WTC11 (cell line): Measurements from ENCODE around the gene PTGER1. TPM values are rescaled to one million over a fixed set of nuclear protein-coding genes. Genes with fewer than 3 reads are reported as not detected.

Experiments used
- ATAC-seq: fragments of 200-7000 bp; cut with Tn5 transposase; 2 replicates; pipeline ENCODE4 v1.10.0; 2021; ENCODE audit warnings: mild to moderate bottlenecking, moderate library complexity
- CTCF ChIA-PET: fragments of 300-600 bp; sonication (Branson Sonifier 250); formaldehyde crosslinking; loops from one replicate; lab custom pipeline; 2021; ENCODE audit warnings: antibody characterized with exemption; lab: Charles Lee
- POLR2A ChIA-PET: fragments of 350-600 bp; sonication (Branson Sonifier 250); formaldehyde crosslinking; loops from one replicate; lab custom pipeline; 2021; ENCODE audit warnings: antibody characterized with exemption; lab: Charles Lee
- DNase-seq: peaks from one replicate; pipeline ENCODE4 v3.0.0; 2021; ENCODE audit warnings: low spot score
- H3K27ac Mint-ChIP-seq: 2 replicates; pipeline ENCODE4 v1.8.0; 2021; ENCODE audit warnings: mixed read lengths
- H3K27me3 Mint-ChIP-seq: 2 replicates; pipeline ENCODE4 v1.8.0; 2021; ENCODE audit warnings: low read depth, mild to moderate bottlenecking, moderate library complexity, mixed read lengths
- H3K36me3 Mint-ChIP-seq: 2 replicates; pipeline ENCODE4 v1.8.0; 2021; ENCODE audit warnings: mixed read lengths
- H3K4me1 Mint-ChIP-seq: 2 replicates; pipeline ENCODE4 v1.8.0; 2022; ENCODE audit warnings: mixed read lengths
- H3K4me3 Mint-ChIP-seq: 2 replicates; pipeline ENCODE4 v1.8.0; 2021; ENCODE audit warnings: mild to moderate bottlenecking, moderate library complexity, mixed read lengths
- H3K9me3 Mint-ChIP-seq: 2 replicates; pipeline ENCODE4 v1.8.0; 2021; ENCODE audit warnings: mixed read lengths
- EMX1 ChIP-seq: fragments of 250-450 bp; sonication (Bioruptor Pico); IDR thresholded peaks from 2 replicates; pipeline ENCODE4 v1.8.0; 2021; ENCODE audit warnings: mild to moderate bottlenecking
- FOXK1 ChIP-seq: sonication (generic); formaldehyde crosslinking; IDR thresholded peaks from 2 replicates; pipeline ENCODE4 v1.8.0; 2022; ENCODE audit warnings: mild to moderate bottlenecking, moderate library complexity, missing genetic modification reagents
- FOXP1 ChIP-seq: sonication (generic); formaldehyde crosslinking; IDR thresholded peaks from 2 replicates; pipeline ENCODE4 v1.8.0; 2022; ENCODE audit warnings: missing genetic modification reagents, mild to moderate bottlenecking, moderate library complexity, borderline replicate concordance
- HMGA2 ChIP-seq: fragments of 250-450 bp; sonication (Bioruptor Pico); IDR thresholded peaks from 2 replicates; pipeline ENCODE4 v1.4.0; 2021; ENCODE audit warnings: mild to moderate bottlenecking, moderate library complexity
- IRF2 ChIP-seq: sonication (generic); formaldehyde crosslinking; IDR thresholded peaks from 2 replicates; pipeline ENCODE4 v1.8.0; 2022; ENCODE audit warnings: low read depth, missing genetic modification reagents, borderline replicate concordance
- KAT7 ChIP-seq: sonication (generic); formaldehyde crosslinking; IDR thresholded peaks from 2 replicates; pipeline ENCODE4 v1.8.1; 2023; ENCODE audit warnings: missing genetic modification reagents, mild to moderate bottlenecking, borderline replicate concordance
- NFYB ChIP-seq: sonication (generic); formaldehyde crosslinking; conservative IDR thresholded peaks from 2 replicates; pipeline ENCODE4 v1.8.0; 2022; ENCODE audit warnings: low read depth, missing genetic modification reagents
- NR1H2 ChIP-seq: sonication (generic); formaldehyde crosslinking; IDR thresholded peaks from 2 replicates; pipeline ENCODE4 v1.9.0; 2021; ENCODE audit warnings: mild to moderate bottlenecking, moderate library complexity, missing genetic modification reagents
- SMAD4 ChIP-seq: sonication (generic); formaldehyde crosslinking; IDR thresholded peaks from 2 replicates; pipeline ENCODE4 v1.8.0; 2022; ENCODE audit warnings: mild to moderate bottlenecking, missing genetic modification reagents
- TP53 ChIP-seq: sonication (generic); formaldehyde crosslinking; IDR thresholded peaks from 2 replicates; pipeline ENCODE4 v1.8.1; 2023; ENCODE audit warnings: mild to moderate bottlenecking, missing genetic modification reagents
- ZNF121 ChIP-seq: sonication (generic); formaldehyde crosslinking; IDR thresholded peaks from 2 replicates; pipeline ENCODE4 v1.8.0; 2023; ENCODE audit warnings: missing genetic modification reagents
- ZNF232 ChIP-seq: sonication (generic); formaldehyde crosslinking; IDR thresholded peaks from 2 replicates; pipeline ENCODE4 v1.8.0; 2022; ENCODE audit warnings: mild to moderate bottlenecking, missing genetic modification reagents
- ZNF671 ChIP-seq: fragments of 250-450 bp; sonication (Bioruptor Pico); IDR thresholded peaks from 2 replicates; pipeline ENCODE4 v1.8.0; 2021; ENCODE audit warnings: mild to moderate bottlenecking
- total RNA-seq: library from RNA; stranded (reverse); gene quantifications from 3 replicates; pipeline ENCODE4 v1.2.3, GENCODE V29; 2021
- TF ChIP-seq, protein P1 (sequence below): sonication (generic); formaldehyde crosslinking; IDR thresholded peaks from 2 replicates; pipeline ENCODE4 v1.8.1; 2022; ENCODE audit warnings: missing genetic modification reagents, borderline replicate concordance
- TF ChIP-seq, protein P2 (sequence below): sonication (generic); formaldehyde crosslinking; IDR thresholded peaks from 2 replicates; pipeline ENCODE4 v1.8.0; 2022; ENCODE audit warnings: missing genetic modification reagents
- TF ChIP-seq, protein P3 (sequence below): sonication (generic); formaldehyde crosslinking; IDR thresholded peaks from 2 replicates; pipeline ENCODE4 v1.8.1; 2022; ENCODE audit warnings: mild to moderate bottlenecking, missing genetic modification reagents, moderate library complexity, borderline replicate concordance
- TF ChIP-seq, protein P4 (sequence below): sonication (generic); formaldehyde crosslinking; IDR thresholded peaks from 2 replicates; pipeline ENCODE4 v1.8.0; 2022; ENCODE audit warnings: mild to moderate bottlenecking, missing genetic modification reagents
- TF ChIP-seq, protein P5 (sequence below): sonication (generic); formaldehyde crosslinking; IDR thresholded peaks from 2 replicates; pipeline ENCODE4 v1.8.1; 2022; ENCODE audit warnings: low read depth, missing genetic modification reagents, borderline replicate concordance
- TF ChIP-seq, protein P6 (sequence below): sonication (generic); formaldehyde crosslinking; conservative IDR thresholded peaks from 2 replicates; pipeline ENCODE4 v1.8.1; 2023; ENCODE audit warnings: mild to moderate bottlenecking, low read depth, missing genetic modification reagents, moderate library complexity
- TF ChIP-seq, protein P7 (sequence below): sonication (generic); formaldehyde crosslinking; IDR thresholded peaks from 2 replicates; pipeline ENCODE4 v1.8.0; 2022; ENCODE audit warnings: mild to moderate bottlenecking, missing genetic modification reagents

Gene PTGER1
- total RNA-seq, 1 experiment from 2014 or later, result 0.68 TPM

DNA sequence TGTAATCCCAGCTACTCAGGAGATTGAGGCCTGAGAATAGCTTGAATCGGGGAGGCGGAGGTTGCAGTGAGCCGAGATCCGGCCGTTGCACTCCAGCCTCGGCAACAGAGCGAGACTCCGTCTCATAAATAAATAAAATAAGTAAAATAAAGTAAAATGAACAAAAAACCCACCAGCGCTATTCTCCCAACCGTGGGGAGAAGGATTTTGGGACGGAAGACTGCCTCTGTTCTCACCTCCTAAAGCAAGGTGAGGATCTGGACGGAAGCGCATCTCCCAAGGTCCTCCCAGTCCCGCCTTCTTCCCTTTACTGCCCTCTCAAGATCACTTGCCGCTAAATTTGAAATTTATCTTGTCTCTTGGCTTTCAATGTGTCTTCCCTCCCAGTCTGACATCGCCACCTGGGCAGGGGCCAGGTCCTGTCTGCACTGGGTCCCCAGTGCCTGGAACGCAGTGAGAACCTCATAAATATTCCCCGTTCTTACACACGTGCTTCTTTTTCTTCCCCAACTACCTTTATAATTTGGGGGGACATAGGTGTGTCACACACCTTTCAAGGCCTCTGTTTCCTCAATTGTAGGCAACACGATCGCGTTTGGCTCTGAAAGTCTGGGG lies 44.2 kb upstream of the PTGER1 start:
- CTCF ChIA-PET, result interaction anchor here (1.5 kb wide), 1 partner anchor 9 kb away, joined by 3 read pairs; no protein-coding TSS in a partner anchor
- H3K27ac Mint-ChIP-seq, result peak overlapping the region; percentile 96
- POLR2A ChIA-PET, result interaction anchor here (0.7 to 1.3 kb wide), 2 partner anchors 17 to 19 kb away, joined by 3 read pairs; no protein-coding TSS in a partner anchor
- peak overlapping the region; percentile 71 for H3K4me3 Mint-ChIP-seq
- TF ChIP-seq SMAD4 (CRISPR knock-in tag), result no peak
- DNase-seq (no peak), ATAC-seq (no peak)
- H3K36me3 Mint-ChIP-seq, result peaks cover 25% of the 10 kb centered on the region
- H3K9me3 Mint-ChIP-seq, result no peaks in the 10 kb centered on the region
- H3K27me3 Mint-ChIP-seq, result no peaks in the 10 kb centered on the region
- H3K4me1 Mint-ChIP-seq, result peaks cover 27% of the 10 kb centered on the region

DNA sequence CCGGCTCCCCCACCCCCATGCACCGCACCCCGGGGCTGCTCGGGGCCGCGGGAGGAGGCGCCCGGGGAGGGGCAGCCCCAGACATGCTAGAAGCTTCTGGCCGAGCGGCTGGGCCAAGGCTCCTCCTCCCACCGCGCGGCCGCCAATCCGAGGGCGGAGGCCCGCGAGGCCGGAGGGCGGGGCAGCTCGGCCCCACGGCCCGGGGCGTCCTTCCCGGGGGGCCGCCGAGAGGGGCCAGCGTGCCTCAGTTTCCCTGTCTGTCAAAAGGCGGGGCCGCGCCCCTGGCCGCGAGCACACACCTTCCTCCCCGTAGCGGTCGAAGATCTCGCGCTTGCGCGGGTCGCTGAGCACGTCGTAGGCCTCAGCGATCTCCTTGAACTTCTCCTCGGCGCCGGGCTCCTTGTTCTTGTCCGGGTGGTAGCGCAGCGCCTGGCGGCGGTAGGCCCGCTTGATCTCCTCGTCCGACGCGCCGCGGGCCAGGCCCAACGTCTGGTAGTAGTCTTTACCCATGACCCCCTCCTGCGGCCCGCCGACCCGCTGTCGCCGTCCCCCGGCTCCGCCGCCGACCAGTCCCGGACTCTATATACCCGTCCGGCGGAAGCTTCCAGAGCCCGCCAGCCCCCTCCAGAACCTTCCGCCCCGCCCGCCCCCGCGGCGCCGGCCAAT lies 42.8 kb upstream of the PTGER1 start, which contains the start of gene DNAJB1:
Gene DNAJB1, minus strand, starts transcription at position 558 of the 666 bp plus-strand sequence. Its CDS starts 48 bp downstream, at position 510.
- POLR2A ChIA-PET, result interaction anchor here (0.5 to 1.5 kb wide), 14 partner anchors 10 to 706 kb away, joined by 3 to 6 read pairs (median 4); partner anchors contain the start of genes GIPC1 and NDUFB7
- TF ChIP-seq, protein P1, sequence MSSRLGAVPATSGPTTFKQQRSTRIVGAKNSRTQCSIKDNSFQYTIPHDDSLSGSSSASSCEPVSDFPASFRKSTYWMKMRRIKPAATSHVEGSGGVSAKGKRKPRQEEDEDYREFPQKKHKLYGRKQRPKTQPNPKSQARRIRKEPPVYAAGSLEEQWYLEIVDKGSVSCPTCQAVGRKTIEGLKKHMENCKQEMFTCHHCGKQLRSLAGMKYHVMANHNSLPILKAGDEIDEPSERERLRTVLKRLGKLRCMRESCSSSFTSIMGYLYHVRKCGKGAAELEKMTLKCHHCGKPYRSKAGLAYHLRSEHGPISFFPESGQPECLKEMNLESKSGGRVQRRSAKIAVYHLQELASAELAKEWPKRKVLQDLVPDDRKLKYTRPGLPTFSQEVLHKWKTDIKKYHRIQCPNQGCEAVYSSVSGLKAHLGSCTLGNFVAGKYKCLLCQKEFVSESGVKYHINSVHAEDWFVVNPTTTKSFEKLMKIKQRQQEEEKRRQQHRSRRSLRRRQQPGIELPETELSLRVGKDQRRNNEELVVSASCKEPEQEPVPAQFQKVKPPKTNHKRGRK, result no peak
- TF ChIP-seq, protein P2, sequence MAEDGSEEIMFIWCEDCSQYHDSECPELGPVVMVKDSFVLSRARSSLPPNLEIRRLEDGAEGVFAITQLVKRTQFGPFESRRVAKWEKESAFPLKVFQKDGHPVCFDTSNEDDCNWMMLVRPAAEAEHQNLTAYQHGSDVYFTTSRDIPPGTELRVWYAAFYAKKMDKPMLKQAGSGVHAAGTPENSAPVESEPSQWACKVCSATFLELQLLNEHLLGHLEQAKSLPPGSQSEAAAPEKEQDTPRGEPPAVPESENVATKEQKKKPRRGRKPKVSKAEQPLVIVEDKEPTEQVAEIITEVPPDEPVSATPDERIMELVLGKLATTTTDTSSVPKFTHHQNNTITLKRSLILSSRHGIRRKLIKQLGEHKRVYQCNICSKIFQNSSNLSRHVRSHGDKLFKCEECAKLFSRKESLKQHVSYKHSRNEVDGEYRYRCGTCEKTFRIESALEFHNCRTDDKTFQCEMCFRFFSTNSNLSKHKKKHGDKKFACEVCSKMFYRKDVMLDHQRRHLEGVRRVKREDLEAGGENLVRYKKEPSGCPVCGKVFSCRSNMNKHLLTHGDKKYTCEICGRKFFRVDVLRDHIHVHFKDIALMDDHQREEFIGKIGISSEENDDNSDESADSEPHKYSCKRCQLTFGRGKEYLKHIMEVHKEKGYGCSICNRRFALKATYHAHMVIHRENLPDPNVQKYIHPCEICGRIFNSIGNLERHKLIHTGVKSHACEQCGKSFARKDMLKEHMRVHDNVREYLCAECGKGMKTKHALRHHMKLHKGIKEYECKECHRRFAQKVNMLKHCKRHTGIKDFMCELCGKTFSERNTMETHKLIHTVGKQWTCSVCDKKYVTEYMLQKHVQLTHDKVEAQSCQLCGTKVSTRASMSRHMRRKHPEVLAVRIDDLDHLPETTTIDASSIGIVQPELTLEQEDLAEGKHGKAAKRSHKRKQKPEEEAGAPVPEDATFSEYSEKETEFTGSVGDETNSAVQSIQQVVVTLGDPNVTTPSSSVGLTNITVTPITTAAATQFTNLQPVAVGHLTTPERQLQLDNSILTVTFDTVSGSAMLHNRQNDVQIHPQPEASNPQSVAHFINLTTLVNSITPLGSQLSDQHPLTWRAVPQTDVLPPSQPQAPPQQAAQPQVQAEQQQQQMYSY (CRISPR knock-in tag), result no peak
- TF ChIP-seq NFYB (CRISPR knock-in tag) (no peak; the same call in 1 of the 2 replicates), EMX1 (CRISPR knock-in tag) (0 out of 2 replicates have a peak, but pooled peaks have one; percentile 53), ZNF232 (no peak), ZNF121 (CRISPR knock-in tag) (no peak), FOXK1 (CRISPR knock-in tag) (peak; percentile 55; the same call in 1 of the 2 replicates), FOXP1 (no peak), NR1H2 (CRISPR knock-in tag) (no peak), HMGA2 (CRISPR knock-in tag) (no peak), KAT7 (CRISPR knock-in tag) (no peak), ZNF671 (CRISPR knock-in tag) (no peak), TP53 (CRISPR knock-in tag) (no peak), IRF2 (CRISPR knock-in tag) (no peak), SMAD4 (CRISPR knock-in tag) (0 out of 2 replicates have a peak, but pooled peaks have one; percentile 57)
- TF ChIP-seq, protein P3, sequence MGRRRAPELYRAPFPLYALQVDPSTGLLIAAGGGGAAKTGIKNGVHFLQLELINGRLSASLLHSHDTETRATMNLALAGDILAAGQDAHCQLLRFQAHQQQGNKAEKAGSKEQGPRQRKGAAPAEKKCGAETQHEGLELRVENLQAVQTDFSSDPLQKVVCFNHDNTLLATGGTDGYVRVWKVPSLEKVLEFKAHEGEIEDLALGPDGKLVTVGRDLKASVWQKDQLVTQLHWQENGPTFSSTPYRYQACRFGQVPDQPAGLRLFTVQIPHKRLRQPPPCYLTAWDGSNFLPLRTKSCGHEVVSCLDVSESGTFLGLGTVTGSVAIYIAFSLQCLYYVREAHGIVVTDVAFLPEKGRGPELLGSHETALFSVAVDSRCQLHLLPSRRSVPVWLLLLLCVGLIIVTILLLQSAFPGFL (CRISPR knock-in tag), result no peak
- TF ChIP-seq, protein P4, sequence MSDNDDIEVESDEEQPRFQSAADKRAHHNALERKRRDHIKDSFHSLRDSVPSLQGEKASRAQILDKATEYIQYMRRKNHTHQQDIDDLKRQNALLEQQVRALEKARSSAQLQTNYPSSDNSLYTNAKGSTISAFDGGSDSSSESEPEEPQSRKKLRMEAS (CRISPR knock-in tag), result peak; percentile 23; the same call in 1 of the 2 replicates
- TF ChIP-seq, protein P5, sequence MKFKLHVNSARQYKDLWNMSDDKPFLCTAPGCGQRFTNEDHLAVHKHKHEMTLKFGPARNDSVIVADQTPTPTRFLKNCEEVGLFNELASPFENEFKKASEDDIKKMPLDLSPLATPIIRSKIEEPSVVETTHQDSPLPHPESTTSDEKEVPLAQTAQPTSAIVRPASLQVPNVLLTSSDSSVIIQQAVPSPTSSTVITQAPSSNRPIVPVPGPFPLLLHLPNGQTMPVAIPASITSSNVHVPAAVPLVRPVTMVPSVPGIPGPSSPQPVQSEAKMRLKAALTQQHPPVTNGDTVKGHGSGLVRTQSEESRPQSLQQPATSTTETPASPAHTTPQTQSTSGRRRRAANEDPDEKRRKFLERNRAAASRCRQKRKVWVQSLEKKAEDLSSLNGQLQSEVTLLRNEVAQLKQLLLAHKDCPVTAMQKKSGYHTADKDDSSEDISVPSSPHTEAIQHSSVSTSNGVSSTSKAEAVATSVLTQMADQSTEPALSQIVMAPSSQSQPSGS (CRISPR knock-in tag), result no peak
- TF ChIP-seq, protein P6, sequence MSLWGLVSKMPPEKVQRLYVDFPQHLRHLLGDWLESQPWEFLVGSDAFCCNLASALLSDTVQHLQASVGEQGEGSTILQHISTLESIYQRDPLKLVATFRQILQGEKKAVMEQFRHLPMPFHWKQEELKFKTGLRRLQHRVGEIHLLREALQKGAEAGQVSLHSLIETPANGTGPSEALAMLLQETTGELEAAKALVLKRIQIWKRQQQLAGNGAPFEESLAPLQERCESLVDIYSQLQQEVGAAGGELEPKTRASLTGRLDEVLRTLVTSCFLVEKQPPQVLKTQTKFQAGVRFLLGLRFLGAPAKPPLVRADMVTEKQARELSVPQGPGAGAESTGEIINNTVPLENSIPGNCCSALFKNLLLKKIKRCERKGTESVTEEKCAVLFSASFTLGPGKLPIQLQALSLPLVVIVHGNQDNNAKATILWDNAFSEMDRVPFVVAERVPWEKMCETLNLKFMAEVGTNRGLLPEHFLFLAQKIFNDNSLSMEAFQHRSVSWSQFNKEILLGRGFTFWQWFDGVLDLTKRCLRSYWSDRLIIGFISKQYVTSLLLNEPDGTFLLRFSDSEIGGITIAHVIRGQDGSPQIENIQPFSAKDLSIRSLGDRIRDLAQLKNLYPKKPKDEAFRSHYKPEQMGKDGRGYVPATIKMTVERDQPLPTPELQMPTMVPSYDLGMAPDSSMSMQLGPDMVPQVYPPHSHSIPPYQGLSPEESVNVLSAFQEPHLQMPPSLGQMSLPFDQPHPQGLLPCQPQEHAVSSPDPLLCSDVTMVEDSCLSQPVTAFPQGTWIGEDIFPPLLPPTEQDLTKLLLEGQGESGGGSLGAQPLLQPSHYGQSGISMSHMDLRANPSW, result no peak
- TF ChIP-seq, protein P7, sequence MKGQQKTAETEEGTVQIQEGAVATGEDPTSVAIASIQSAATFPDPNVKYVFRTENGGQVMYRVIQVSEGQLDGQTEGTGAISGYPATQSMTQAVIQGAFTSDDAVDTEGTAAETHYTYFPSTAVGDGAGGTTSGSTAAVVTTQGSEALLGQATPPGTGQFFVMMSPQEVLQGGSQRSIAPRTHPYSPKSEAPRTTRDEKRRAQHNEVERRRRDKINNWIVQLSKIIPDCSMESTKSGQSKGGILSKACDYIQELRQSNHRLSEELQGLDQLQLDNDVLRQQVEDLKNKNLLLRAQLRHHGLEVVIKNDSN (CRISPR knock-in tag), result peak; percentile 43; the same call in 1 of the 2 replicates

More for the DNA sequence above, 42.8 kb upstream of the PTGER1 start, which contains the start of gene DNAJB1:
- peak within 1 kb of the TSS; percentile 92 for H3K4me3 Mint-ChIP-seq
- CTCF ChIA-PET, result interaction anchor here (0.6 to 3.8 kb wide), 12 partner anchors 8 to 112 kb away, joined by 3 to 34 read pairs (median 6); partner anchors contain the start of gene GIPC1
- H3K36me3 Mint-ChIP-seq, result peaks cover 25% of the 10 kb centered on the region
- peaks cover 27% of the 10 kb centered on the region for H3K4me1 Mint-ChIP-seq
- peak within 1 kb of the TSS; percentile 94 for H3K27ac Mint-ChIP-seq
- ATAC-seq (peak; percentile 77), DNase-seq (peak; percentile 58)
- no peaks in the 10 kb centered on the region for H3K9me3 Mint-ChIP-seq
- H3K27me3 Mint-ChIP-seq, result no peaks in the 10 kb centered on the region
